HG03139 (cell line): ENCODE data around the gene SFXN5.

Experiments
- ATAC-seq: cut with Tn5 transposase; IDR thresholded peaks from one replicate; pipeline ENCODE4 v1.9.1; 2021; ENCODE audit not compliant: unreplicated experiment

SFXN5 gene

GRCh38 chr2:72981536-72981935 is 90.0 kb downstream of the SFXN5 start:
- no peak for ATAC-seq

DNA sequence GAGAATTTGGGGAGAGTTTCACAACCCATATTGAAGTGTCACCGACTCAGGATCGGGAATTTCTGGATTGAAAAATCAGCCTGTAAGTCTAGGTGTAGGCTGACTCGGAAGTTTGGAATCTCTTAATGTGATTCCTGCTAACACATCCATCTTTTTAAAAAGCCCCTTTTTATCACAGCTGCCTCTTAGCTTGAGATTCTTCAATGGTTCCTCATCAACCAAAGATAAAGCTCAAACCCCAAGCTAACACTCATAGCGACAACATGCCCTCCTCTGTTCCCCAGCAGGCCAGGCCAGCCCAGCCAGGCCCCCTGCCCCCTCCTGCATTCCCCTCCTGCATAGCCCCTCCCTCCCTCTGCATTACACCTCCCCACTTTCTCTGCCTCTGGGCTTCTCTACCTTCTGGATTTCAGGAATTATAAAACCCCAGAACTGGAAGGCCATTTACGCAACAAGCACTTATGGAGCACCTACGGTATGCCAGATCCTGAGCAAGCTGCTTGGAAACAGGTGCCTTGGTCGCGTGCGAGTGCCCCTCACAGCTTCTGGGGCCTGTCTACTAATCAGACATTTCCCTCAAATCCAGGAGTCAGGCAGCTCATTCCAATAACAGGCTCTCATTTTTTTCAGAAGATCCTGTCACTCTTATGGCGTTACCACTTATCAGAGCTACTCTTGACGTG is 90.8 kb downstream of the SFXN5 start:
- ATAC-seq: no peak

DNA sequence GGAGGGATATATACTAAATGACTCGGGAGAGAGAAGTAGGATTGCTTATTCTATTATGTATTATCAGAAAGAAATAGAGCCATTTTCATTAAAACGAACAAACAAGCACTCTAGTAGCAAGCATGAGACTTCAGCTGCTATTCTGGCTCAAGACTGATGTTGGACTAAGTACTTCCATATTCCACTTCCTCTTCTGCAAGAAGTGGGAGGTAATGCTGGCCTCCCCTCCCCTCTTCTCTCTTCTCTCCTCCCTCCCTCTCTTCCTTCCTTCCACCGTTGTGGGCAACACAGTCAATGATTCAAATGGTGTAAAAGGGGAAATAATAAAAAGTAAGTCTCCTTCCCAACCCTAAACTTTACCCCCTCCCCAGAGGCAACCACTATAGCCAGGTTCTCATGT is 91.6 kb downstream of the SFXN5 start:
- ATAC-seq: no peak

DNA sequence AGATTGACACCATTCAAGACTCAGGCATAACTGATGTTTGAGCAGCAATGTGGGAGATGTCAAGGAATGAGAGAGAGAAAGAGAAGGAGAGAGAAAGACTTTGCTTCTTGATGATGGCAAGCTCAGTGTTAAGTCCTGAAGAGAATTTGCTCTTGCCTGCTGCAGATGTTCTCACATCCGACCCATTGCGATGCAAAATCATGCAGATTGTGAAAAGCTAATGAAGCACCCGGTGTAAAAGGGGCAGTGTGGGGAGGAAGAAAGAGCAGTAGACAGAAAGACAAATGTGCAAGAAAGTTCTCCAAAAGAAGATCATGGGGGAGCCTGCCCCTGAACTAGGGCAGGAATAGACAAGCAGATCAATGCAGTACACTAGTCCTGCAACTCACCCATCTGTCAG is 96.5 kb downstream of the SFXN5 start:
- ATAC-seq: no peak

DNA sequence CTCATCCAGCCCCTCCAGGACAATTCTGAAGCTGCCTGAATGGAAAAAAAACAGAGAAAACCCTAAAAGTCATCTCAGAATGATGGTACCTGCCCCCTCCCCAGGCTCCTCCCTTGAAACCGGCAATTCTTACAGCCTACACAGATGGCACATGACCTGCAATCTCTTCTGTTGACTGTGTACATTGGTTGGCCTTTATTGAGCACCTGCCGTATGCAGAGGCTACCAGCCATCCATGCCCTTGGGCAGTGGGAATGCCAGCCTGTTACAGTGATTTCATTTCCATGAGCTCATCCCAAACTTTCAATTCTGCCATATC is 97.1 kb downstream of the SFXN5 start:
- no peak for ATAC-seq

- peak; percentile 91 for ATAC-seq
These were observed 97.7 kb downstream of the SFXN5 start for GRCh38 chr2:72973566-72974435.

GRCh38 chr2:72973137-72973535 is 98.4 kb downstream of the SFXN5 start:
- ATAC-seq: no peak

DNA sequence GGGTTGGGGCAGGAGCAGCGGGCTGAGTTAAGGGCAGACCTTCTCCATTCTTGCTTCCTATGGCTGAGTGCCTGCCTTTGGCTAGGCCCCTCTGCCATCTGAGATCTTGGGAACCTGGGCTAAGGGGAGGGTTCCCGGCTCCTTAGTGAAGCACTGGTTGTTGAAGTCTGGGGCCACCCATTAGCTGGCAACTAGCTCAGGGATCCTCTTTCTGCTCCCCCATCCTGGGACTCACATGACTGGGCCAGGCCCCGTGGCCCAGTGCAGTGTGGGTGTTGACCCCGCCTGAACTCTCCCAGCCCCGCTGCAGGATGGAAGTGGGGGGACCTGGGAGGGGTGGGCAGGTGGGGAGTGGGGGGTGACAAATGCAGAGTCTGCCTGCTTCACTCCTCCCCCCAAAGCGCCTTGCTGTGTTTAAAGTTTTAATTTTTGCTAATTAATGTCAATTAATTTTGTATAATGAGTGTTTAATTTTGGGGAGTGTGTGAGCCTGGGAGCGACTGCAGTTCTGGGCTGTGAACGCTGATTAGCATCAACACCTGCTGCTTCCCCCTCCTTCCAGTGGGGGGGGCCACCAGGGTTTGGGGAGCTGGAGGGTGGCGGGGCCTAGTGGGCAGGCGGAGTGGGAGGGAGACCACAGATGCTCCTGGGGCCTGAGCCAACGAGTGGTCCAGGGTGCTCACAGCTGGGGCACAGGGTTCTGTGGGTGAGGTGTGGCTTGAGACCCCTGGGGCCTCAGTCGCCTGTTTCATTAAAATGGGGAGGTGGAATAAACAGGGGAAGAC is 99.0 kb downstream of the SFXN5 start:
- ATAC-seq: no peak

DNA sequence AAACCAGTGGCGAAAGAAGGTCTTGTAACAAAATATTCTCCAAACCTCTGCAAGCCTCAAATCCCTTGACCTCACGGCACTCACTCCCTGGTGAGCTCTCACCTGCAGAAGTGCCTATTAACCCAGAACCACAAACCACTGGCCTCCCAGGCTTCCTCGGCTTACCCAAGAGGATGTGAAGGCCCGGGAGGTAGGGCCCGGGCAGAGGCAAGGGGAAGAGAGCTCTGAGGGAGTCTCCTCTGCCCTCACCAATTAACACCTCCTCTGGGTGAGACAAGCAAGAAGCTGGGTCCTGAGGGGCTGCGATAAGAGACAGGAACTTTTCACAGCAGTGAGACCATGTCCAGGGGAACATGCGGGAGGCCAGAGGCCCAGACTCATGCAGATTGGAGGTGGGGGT is 100.5 kb downstream of the SFXN5 start:
- ATAC-seq: no peak

DNA sequence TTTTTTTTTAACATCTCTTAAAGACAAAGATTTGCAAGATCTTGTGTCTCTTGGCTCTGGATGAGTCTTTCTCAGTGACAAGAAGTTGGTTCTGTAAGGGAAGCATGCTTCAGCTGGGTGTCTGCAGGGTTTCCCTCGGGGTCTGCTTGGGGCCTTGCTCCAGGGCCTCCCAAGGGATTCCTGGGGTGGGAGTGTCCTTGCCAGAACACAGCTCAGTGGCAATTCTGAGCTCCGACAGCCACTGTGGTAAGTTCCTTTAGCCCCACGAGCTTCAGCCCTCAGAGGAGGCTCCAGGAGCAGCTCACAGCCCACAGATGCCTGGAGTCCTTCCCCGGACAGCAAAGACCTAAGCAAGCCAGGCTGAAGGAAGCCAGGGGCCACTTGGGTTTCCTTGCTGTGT is 101.8 kb downstream of the SFXN5 start:
- no peak for ATAC-seq

DNA sequence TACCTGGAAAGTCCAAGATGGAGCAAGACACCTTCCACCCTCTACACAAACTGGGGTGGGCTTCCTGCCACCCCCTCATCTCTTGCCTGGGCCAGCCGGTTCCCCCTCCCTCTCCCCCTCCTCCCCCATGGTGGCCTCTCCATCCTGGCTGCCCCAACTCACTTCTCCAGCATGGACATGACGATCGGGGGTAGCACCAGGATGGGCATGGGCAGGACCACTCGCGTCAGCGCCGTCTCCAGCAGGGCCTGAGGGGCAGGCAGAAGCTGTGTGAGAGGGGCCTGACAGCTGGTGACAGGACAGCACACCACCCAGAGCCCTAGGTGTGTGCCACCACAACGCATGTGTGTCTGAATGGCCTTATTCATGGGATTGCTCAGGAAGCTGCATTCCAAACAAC is 103.2 kb downstream of the SFXN5 start:
- no peak for ATAC-seq

- no peak for ATAC-seq
These were observed 105.6 kb downstream of the SFXN5 start for GRCh38 chr2:72965770-72966450.

DNA sequence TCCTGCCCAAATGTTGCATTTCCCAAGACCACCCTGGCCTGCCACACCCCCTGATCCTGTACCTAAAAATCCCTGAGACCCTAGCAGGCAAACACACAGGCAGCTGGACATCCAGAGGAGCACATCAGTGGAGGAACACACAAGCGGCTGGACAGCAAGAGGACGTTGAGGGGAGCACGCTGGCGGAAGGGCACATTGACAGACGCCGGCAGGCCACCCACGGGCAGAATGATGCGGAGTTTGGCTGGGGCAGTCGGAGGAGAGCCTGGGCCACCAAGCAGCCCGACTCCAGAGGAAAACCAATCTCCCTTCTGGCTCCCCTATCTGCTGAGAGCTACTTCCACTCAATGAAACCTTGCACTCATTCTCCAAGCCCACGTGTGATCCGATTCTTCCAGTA is 106.5 kb downstream of the SFXN5 start:
- ATAC-seq: no peak

DNA sequence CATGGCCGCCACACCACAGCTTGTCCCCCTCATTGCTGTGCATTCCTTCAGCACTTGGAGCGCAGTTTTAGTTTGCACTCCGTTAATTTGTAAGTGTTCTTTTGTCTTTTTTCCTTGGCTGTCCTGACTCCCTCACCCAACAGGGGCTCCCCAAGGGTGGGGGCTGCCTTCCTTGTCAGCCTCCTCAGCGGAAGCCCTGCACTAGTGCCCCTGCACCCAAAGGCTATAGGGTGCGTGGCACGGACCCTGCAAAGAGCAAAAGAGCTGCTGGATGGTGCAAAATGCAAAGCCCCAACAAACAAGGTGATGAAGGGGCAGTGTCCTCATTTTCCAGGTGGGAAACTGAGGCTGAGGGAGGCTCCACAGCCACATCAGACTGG is 107.4 kb downstream of the SFXN5 start:
- ATAC-seq: no peak

- no peak for ATAC-seq
These were observed 107.9 kb downstream of the SFXN5 start for GRCh38 chr2:72963423-72964145.

- no peak for ATAC-seq
These were observed 108.6 kb downstream of the SFXN5 start for GRCh38 chr2:72962911-72963310.

DNA sequence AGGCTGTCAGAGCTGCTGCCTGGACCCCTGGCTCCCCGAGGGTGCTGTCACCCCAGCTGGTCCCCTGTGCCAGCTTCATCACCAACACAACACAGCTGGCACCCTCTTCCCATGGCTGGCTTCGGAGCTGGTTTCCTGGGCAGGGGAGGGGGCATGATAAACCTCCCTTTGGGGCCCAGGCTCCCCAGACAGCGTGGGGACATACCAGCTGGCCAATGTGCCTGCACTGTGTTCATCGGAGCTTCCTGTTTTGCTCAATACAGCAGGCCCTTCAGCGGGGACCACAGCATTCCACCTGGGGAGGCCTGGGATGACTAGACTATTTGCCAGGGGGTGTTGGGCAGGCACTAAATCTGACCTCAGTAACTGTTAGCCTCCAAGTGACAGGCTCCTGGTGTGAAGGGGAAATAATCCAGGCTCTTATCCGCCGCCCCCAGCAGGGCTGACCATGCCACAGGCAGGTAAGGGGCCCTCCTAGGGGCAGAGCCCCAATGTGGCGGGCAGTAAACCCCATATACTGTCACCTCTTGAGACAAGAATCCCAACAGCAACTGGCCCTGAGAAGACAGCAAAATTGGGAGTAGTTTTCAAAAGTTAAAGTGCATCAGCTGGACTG is 109.6 kb downstream of the SFXN5 start:
- no peak for ATAC-seq

- no peak for ATAC-seq
These were observed 110.3 kb downstream of the SFXN5 start for GRCh38 chr2:72961036-72961720.
